K562 (cell line): ENCODE measurements around the gene FBLN2. TPM values are rescaled to one million over a fixed set of nuclear protein-coding genes. Genes with fewer than 3 reads are reported as not detected.

Experiments
- ATAC-seq: fragments of 200-7000 bp; cut with Tn5 transposase; 3 replicates; pipeline ENCODE4 v1.9.1; 2020; ENCODE audit warnings: moderate library complexity
- BruUV-seq: library from RNA; stranded (reverse); fragments of 400-500 nt; replicated peaks from 2 replicates; lab custom pipeline; 2021; lab: Mats Ljungman, UMichigan
- CTCF ChIA-PET: fragments of 300-600 bp; formaldehyde crosslinking; extraction: SDS; loops from one replicate; lab custom pipeline; 2021; ENCODE audit warnings: low intra/inter-chr PET ratio; lab: Yijun Ruan, JAX
- POLR2A ChIA-PET: fragments of 300-600, 350-650 bp; sonication (Branson Sonifier 250); formaldehyde crosslinking; extraction: SDS; loops from one replicate; lab custom pipeline; 2021; ENCODE audit warnings: antibody characterized with exemption, inconsistent platforms; lab: Yijun Ruan, JAX
- DNase-seq, 4 experiments: peaks; one replicate each; pipeline versions ENCODE4 v3.0.0 to v3.0.0-alpha.2; 2011 to 2018; ENCODE audit warnings: low spot score in 3 of 4, mixed read lengths in 3 of 4; ENCODE audit errors: extremely low read depth in 1 of 4
- FAIRE-seq: peaks from 2 replicates; lab custom pipeline; 2011; peaks lifted over from hg19 to GRCh38; lab: Jason Lieb, UNC
- H2AFZ ChIP-seq: 2 replicates; pipeline ENCODE4 v1.6.0; 2011; ENCODE audit warnings: low read depth, low read length, control low read depth, inconsistent platforms
- H3K27ac ChIP-seq: fragments of 200-600 bp; 3 replicates; pipeline ENCODE4 v1.8.0; 2011; ENCODE audit warnings: low read depth, mild to moderate bottlenecking, control low read depth, inconsistent platforms, low read length, moderate library complexity, mixed read lengths; ENCODE audit errors: extremely low read depth
- H3K27me3 ChIP-seq, 2 experiments: fragments of 300-600 bp in 1 of 2; 2 replicates in 1 of 2; 3 replicates in 1 of 2; pipeline versions ENCODE4 v1.6.0 to v1.8.0; 2011; ENCODE audit warnings: inconsistent platforms in 2 of 2, low read length in 2 of 2, mild to moderate bottlenecking in 1 of 2, mixed read lengths in 1 of 2, moderate library complexity in 1 of 2; ENCODE audit not compliant: control insufficient read depth in 2 of 2, insufficient read depth in 2 of 2
- H3K36me3 ChIP-seq: fragments of 300-600 bp; 3 replicates; pipeline ENCODE4 v1.8.0; 2011; ENCODE audit warnings: mild to moderate bottlenecking, low read length, inconsistent platforms; ENCODE audit not compliant: control insufficient read depth, insufficient read depth
- H3K4me1 ChIP-seq, 2 experiments: fragments of 200-600 bp in 1 of 2; replicated peaks in 1 of 2; 2 replicates in 1 of 2; 3 replicates in 1 of 2; pipeline versions ENCODE4 v1.5.1 to v1.8.0; 2011; ENCODE audit warnings: inconsistent platforms in 2 of 2, low read length in 2 of 2, mild to moderate bottlenecking in 1 of 2, mixed read lengths in 1 of 2, moderate library complexity in 1 of 2; ENCODE audit not compliant: control insufficient read depth in 2 of 2, insufficient read depth in 2 of 2
- H3K4me2 ChIP-seq: 2 replicates; pipeline ENCODE4 v1.6.1; 2011; ENCODE audit warnings: low read length, control low read depth, inconsistent platforms, mixed read lengths; ENCODE audit not compliant: insufficient read depth
- H3K4me3 ChIP-seq: fragments of 200-600 bp; sonication (generic), shearing (Covaris generic); 2 replicates; pipeline ENCODE4 v1.5.1; 2016; ENCODE audit warnings: control low read depth, inconsistent platforms
- H3K79me2 ChIP-seq: fragments of 200-600 bp; 3 replicates; pipeline ENCODE4 v1.8.0; 2011; ENCODE audit warnings: low read length, inconsistent platforms; ENCODE audit not compliant: control insufficient read depth, insufficient read depth
- H3K9ac ChIP-seq, 2 experiments: 2 replicates each; pipeline versions ENCODE4 v1.6.0 to v1.6.1; 2011; ENCODE audit warnings: low read depth in 2 of 2, low read length in 2 of 2, control low read depth in 1 of 2, inconsistent platforms in 1 of 2, mild to moderate bottlenecking in 1 of 2, mixed read lengths in 1 of 2; ENCODE audit not compliant: insufficient read depth in 1 of 2
- H3K9me1 ChIP-seq: one replicate; pipeline ENCODE4 v1.6.0; 2011; ENCODE audit warnings: inconsistent platforms, mild to moderate bottlenecking, low read length, moderate library complexity; ENCODE audit not compliant: control insufficient read depth, insufficient read depth
- H3K9me3 ChIP-seq: replicated peaks from 2 replicates; pipeline ENCODE4 v1.5.1; 2011; ENCODE audit warnings: low read depth, low read length, inconsistent platforms; ENCODE audit not compliant: control insufficient read depth, insufficient read depth
- H4K20me1 ChIP-seq: replicated peaks from 2 replicates; pipeline ENCODE4 v1.6.1; 2011; ENCODE audit warnings: low read length, inconsistent platforms, mixed read lengths; ENCODE audit not compliant: control insufficient read depth, insufficient read depth
- DACH1 ChIP-seq: fragments of 450-650 bp; IDR thresholded peaks from 2 replicates; pipeline ENCODE4 v1.6.1; 2018; ENCODE audit not compliant: partially characterized antibody
- EHMT2 ChIP-seq: fragments of 450-650 bp; IDR thresholded peaks from 2 replicates; pipeline ENCODE4 v1.6.1; 2018; ENCODE audit warnings: antibody characterized with exemption
- KDM1A ChIP-seq, 2 experiments: fragments of 450-650 bp; IDR thresholded peaks; 2 replicates each; pipeline ENCODE4 v1.6.1; 2016; ENCODE audit warnings: mild to moderate bottlenecking in 2 of 2
- MAFF ChIP-seq: IDR thresholded peaks from 2 replicates; pipeline ENCODE4 v1.6.1; 2012; ENCODE audit warnings: low read length, improper control_type of control experiment
- PATZ1 ChIP-seq: fragments of 250-450 bp; sonication (Bioruptor Pico); IDR thresholded peaks from 2 replicates; pipeline ENCODE4 v1.5.0; 2020; ENCODE audit warnings: mild to moderate bottlenecking, borderline replicate concordance
- SPI1 ChIP-seq: IDR thresholded peaks from 2 replicates; pipeline ENCODE4 v1.6.1; 2011; ENCODE audit warnings: low read depth, low read length, control low read depth, borderline replicate concordance
- ZEB2 ChIP-seq: fragments of 450-650 bp; IDR thresholded peaks from 2 replicates; pipeline ENCODE4 v1.6.1; 2016
- ZNF318 ChIP-seq, 2 experiments: fragments of 450-650 bp; IDR thresholded peaks; 2 replicates each; pipeline ENCODE4 v1.6.1; 2016; ENCODE audit warnings: mild to moderate bottlenecking in 2 of 2, borderline replicate concordance in 1 of 2, low read depth in 1 of 2, moderate library complexity in 1 of 2
- ZNF655 ChIP-seq: fragments of 250-450 bp; sonication (Bioruptor Pico); IDR thresholded peaks from 2 replicates; pipeline ENCODE4 v1.5.0; 2021
- WGBS: fragments of 100-300 bp; shearing (Covaris generic); methylation state at CpG from one replicate; pipeline ENCODE4 v1.1.6; 2016; ENCODE audit warnings: low coverage, mixed read lengths; ENCODE audit not compliant: insufficient coverage; ENCODE audit errors: missing lambda C conversion rate; 5-methylcytosine and 5-hydroxymethylcytosine counted together
- in situ Hi-C: fragments of 300-500 bp; cut with MboI; formaldehyde crosslinking; loops from 4 replicates; pipeline ENCODE4 v1.15.0; 2018; ENCODE audit warnings: inconsistent platforms, mixed read lengths
- intact Hi-C: fragments of 100-400 bp; cut with micrococcal nuclease; formaldehyde crosslinking; loops from 2 replicates; pipeline ENCODE4 v1.14.2; 2022
- polyA plus RNA-seq, 8 experiments: library from polyadenylated mRNA; depleted of rRNA in 4 of 8; stranded (reverse) in 5 of 8; unstranded in 3 of 8; fragments of >200 nt; fragmentation: Nextera tagmentation in 2 of 8; fragmentation: Illumina TruSeq in 1 of 8; extraction: Ambion mirVana in 2 of 8; extraction: Trizol in 1 of 8; gene quantifications; 2 replicates each; pipeline versions ENCODE4 v1.2.1 to v1.2.3, GENCODE V29; 2011 to 2014; ENCODE audit warnings: inconsistent platforms in 1 of 8, missing spikeins in 1 of 8
- total RNA-seq, 7 experiments: library from RNA; depleted of rRNA in 6 of 7; stranded (reverse); fragments of >200 nt in 6 of 7; fragmentation: Illumina TruSeq in 2 of 7; extraction: Trizol in 2 of 7; gene quantifications; 2 replicates each; pipeline versions ENCODE4 v1.2.1 to v1.2.3, GENCODE V29; 2011 to 2021; ENCODE audit warnings: low replicate concordance in 1 of 7

The FBLN2 gene
- total and polyA plus RNA-seq, 9 of the 15 experiments (the other 6 are each of a cell fraction or from before 2014, with no cell fraction given) = 0.03 to 0.10 (median 0.04) TPM; not detected in 6

- peak; percentile 43 for ATAC-seq
- Histone ChIP-seq H3K27ac (no peak overlapping the region), H3K27me3 (peaks cover 21 to 57% of the 10 kb centered on the region in 2 experiments), H3K79me2 (no peaks in the 10 kb centered on the region), H3K36me3 (no peaks in the 10 kb centered on the region), H4K20me1 (0 out of 2 replicates have a peak, but pooled peaks cover 4% of the 10 kb centered on the region), H3K9me3 (no peaks in the 10 kb centered on the region), H2AFZ (no peak overlapping the region), H3K4me2 (no peak overlapping the region), H3K9ac (peak overlapping the region in 1 of 2 experiments; percentile 68; a peak in 2 of 4 replicates), H3K4me1 (peaks cover 3 to 5% of the 10 kb centered on the region in 2 experiments; a peak in 4 of 5 replicates), H3K4me3 (no peak overlapping the region), H3K9me1 (no peaks in the 10 kb centered on the region)
- intact Hi-C loops (no loop called here), in situ Hi-C loops (no loop called here)
- peak in 1 of 4 experiments; percentile 24 for DNase-seq
- ChIA-PET CTCF (no interaction called here), POLR2A (interaction anchor here (1.0 kb wide), 1 partner anchor 24 kb away, joined by 3 read pairs; no protein-coding TSS in a partner anchor)
- WGBS = 6% methylated on average over 14 of the region's 14 CpGs
- FAIRE-seq = peak; percentile 57
- BruUV-seq = no TSS peak
- TF ChIP-seq DACH1 = no peak
- TF ChIP-seq ZNF655 (CRISPR knock-in tag) = no peak
- no peak for TF ChIP-seq ZEB2
- no peak for TF ChIP-seq SPI1
- no peak for TF ChIP-seq EHMT2
- no peak for TF ChIP-seq PATZ1
- no peak for TF ChIP-seq ZNF318 (IDR thresholded peaks at IDR 0.05; ENCODE audit: borderline replicate concordance in 1 of 2, low read depth in 1 of 2)
- no peak for TF ChIP-seq MAFF
- TF ChIP-seq KDM1A (IDR thresholded peaks at IDR 0.05) = peak in 1 of 2 experiments; percentile 51; a peak in 2 of 4 replicates
Measured at GRCh38 chr3:13613343-13614190, 64.6 kb downstream of the FBLN2 start.
